Measurements from ENCODE around the gene PAN3. TPM values are rescaled to one million over a fixed set of nuclear protein-coding genes. Genes with fewer than 3 reads are reported as not detected.

PAN3 gene
- total RNA-seq, 1 experiment from 2014 or later, result 48.5 TPM

- H3K9ac ChIP-seq (ENCODE audit: extremely low read depth, insufficient read length, low read length), result no peak overlapping the region
- no peak overlapping the region for H3K4me3 Mint-ChIP-seq
- no peak overlapping the region for H4K8ac ChIP-seq (replicated peaks; ENCODE audit: insufficient read length, low read depth, low read length)
- DNase-seq, result no peak
- no peaks in the 10 kb centered on the region for H3K27me3 ChIP-seq (ENCODE audit: insufficient read depth, low read length)
- H2BK12ac ChIP-seq (ENCODE audit: insufficient read length, low read depth, low read length), result no peak overlapping the region
- no peak overlapping the region for H3K4ac ChIP-seq (ENCODE audit: low read depth, low read length)
- no peak for TF ChIP-seq CTCF (conservative IDR thresholded peaks at IDR 0.05)
- H3K79me2 ChIP-seq (ENCODE audit: insufficient read depth, low read length), result no peaks in the 10 kb centered on the region
- H3K23me2 ChIP-seq (ENCODE audit: insufficient read length, low read depth, low read length, poor library complexity, severe bottlenecking), result no peaks in the 10 kb centered on the region
- H3K14ac ChIP-seq (ENCODE audit: insufficient read depth, low read length), result no peak overlapping the region
- no peaks in the 10 kb centered on the region for H3K4me1 ChIP-seq (ENCODE audit: insufficient read depth, low read length)
- no peak overlapping the region for H2BK20ac ChIP-seq (ENCODE audit: low read depth, low read length, poor library complexity, severe bottlenecking)
- H3K36me3 Mint-ChIP-seq (ENCODE audit: insufficient read depth in 1 of 3, low read depth in 3 of 3), result no peaks in the 10 kb centered on the region
- no peaks in the 10 kb centered on the region for H4K20me1 ChIP-seq (ENCODE audit: control insufficient read depth, insufficient read depth, insufficient read length)
- H3K18ac ChIP-seq (ENCODE audit: insufficient read length, low read depth, low read length), result no peak overlapping the region
- H3K27ac ChIP-seq (ENCODE audit: insufficient read length, low read depth, low read length), result no peak overlapping the region
- no peaks in the 10 kb centered on the region for H3K27me3 Mint-ChIP-seq (ENCODE audit: low read depth)
- H2AFZ ChIP-seq (ENCODE audit: low read length), result no peak overlapping the region
- H3K27ac Mint-ChIP-seq, result no peak overlapping the region
- no peaks in the 10 kb centered on the region for H3K9me3 ChIP-seq (ENCODE audit: control insufficient read depth, low read depth, low read length)
- H2BK120ac ChIP-seq (ENCODE audit: low read depth, low read length, poor library complexity, severe bottlenecking), result no peak overlapping the region
- H3K56ac ChIP-seq (ENCODE audit: insufficient read length, low read depth, low read length), result no peak overlapping the region
- H3K4me1 Mint-ChIP-seq, result no peaks in the 10 kb centered on the region
- no peak overlapping the region for H2AK5ac ChIP-seq (ENCODE audit: insufficient read length, low read length)
- no peaks in the 10 kb centered on the region for H3K79me1 ChIP-seq (ENCODE audit: insufficient read depth, low read depth, low read length, poor library complexity, severe bottlenecking)
- no peak overlapping the region for H3K4me2 ChIP-seq (ENCODE audit: insufficient read depth, insufficient read length, low read length)
- no peak overlapping the region for H2BK5ac ChIP-seq (ENCODE audit: insufficient read length, low read length)
- H3T11ph ChIP-seq (ENCODE audit: low read length), result no peak overlapping the region
- H2BK15ac ChIP-seq (ENCODE audit: low read depth, low read length), result no peak overlapping the region
- no peaks in the 10 kb centered on the region for H3K9me3 Mint-ChIP-seq
- no peak overlapping the region for H4K5ac ChIP-seq (ENCODE audit: insufficient read length, low read depth, low read length)
- no peak overlapping the region for H4K91ac ChIP-seq (ENCODE audit: insufficient read length, low read depth, low read length)
- H3K23ac ChIP-seq (ENCODE audit: insufficient read length, low read depth, low read length), result no peak overlapping the region
These were observed 9.4 kb upstream of the PAN3 start for GRCh38 chr13:28128926-28129325.
